HuH-7 (cell line): Measurements from ENCODE around the gene PLCH1.

Experiments used
- DNase-seq: peaks from one replicate; pipeline ENCODE4 v3.0.0; 2011; ENCODE audit warnings: low spot score

PLCH1 gene, protein sequence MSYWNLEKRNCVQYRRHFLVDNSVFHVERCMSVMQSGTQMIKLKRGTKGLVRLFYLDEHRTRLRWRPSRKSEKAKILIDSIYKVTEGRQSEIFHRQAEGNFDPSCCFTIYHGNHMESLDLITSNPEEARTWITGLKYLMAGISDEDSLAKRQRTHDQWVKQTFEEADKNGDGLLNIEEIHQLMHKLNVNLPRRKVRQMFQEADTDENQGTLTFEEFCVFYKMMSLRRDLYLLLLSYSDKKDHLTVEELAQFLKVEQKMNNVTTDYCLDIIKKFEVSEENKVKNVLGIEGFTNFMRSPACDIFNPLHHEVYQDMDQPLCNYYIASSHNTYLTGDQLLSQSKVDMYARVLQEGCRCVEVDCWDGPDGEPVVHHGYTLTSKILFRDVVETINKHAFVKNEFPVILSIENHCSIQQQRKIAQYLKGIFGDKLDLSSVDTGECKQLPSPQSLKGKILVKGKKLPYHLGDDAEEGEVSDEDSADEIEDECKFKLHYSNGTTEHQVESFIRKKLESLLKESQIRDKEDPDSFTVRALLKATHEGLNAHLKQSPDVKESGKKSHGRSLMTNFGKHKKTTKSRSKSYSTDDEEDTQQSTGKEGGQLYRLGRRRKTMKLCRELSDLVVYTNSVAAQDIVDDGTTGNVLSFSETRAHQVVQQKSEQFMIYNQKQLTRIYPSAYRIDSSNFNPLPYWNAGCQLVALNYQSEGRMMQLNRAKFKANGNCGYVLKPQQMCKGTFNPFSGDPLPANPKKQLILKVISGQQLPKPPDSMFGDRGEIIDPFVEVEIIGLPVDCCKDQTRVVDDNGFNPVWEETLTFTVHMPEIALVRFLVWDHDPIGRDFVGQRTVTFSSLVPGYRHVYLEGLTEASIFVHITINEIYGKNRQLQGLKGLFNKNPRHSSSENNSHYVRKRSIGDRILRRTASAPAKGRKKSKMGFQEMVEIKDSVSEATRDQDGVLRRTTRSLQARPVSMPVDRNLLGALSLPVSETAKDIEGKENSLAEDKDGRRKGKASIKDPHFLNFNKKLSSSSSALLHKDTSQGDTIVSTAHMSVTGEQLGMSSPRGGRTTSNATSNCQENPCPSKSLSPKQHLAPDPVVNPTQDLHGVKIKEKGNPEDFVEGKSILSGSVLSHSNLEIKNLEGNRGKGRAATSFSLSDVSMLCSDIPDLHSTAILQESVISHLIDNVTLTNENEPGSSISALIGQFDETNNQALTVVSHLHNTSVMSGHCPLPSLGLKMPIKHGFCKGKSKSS (N-terminal part only)

GRCh38 chr3:155744626-155745324 lies at the start of gene PLCH1:
PLCH1 (minus strand) TSS chr3:155745071; CDS start chr3:155704224, 40,847 bp downstream.
- DNase-seq, result peak; percentile 58

DNA sequence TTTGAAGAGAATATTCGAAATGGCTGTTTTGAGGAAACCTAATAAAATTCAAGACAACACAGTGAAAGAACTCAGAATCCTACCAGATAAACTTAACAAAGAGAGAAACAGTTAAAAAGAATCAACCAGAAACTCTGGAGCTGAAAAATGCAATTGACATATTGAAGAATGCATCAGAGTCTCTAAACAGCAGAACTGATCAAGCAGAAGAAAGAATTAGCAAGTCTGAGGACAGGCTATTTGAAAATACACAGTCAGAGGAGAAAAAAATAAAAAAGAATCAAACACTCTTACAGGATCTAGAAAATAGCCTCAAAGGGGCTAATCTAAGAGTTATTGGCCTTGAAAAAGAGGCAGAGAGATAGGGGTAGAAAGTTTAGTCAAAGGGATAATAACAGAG lies 47.7 kb upstream of the PLCH1 start:
- DNase-seq, result no peak

DNA sequence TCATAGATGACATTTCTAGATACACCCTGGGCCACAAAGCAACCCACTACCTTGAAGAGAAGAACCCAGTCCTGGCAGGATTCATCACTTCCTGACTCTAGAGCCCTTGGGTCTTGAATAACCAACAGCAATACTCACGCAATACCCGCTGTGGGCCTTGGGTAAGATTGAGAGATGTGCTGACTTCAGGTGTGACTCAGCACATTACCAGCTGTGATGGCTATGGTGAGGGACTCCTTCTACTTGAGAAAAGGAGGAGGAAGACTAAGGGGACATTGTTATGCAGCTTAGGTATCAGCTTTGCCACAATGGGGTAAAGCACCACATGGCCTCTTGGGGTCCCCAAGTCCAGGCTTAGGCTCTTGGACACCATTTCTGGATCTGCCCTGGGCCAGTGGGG lies 46.3 kb upstream of the PLCH1 start:
- no peak for DNase-seq

DNA sequence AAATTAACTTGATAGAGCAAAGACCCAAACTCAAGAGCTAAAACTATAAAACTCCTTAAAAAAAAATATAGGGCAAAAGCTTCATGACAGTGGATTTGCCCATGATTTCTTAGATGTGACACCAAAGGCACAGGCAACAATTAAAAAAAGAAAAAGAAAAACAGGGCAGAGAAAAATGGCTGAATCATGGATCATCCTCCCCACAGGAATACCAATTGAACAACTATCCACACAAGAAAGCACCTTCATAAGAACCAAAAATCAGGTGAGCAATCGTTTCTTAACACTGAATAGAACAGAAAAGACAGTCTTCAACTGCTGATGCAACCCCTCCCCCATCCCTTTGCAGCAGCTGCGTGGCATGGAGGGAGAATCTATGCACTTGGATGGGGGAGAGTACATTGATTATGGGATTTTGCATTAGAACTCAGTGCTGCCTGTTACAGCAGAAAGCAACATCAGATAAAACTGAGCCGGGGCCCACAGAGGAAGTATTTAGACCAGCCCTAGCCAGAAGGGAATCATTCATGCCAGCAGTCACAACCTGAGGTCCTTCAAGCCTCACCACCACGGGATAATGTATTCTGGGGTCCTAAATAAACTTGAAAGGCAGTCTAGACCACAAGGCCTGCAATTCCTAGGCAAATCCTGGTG lies 45.5 kb upstream of the PLCH1 start:
- DNase-seq, result no peak

- no peak for DNase-seq
Observed at GRCh38 chr3:155785662-155786295, 40.9 kb upstream of the PLCH1 start.

GRCh38 chr3:155782390-155782953 lies 37.6 kb upstream of the PLCH1 start:
- DNase-seq, result no peak

DNA sequence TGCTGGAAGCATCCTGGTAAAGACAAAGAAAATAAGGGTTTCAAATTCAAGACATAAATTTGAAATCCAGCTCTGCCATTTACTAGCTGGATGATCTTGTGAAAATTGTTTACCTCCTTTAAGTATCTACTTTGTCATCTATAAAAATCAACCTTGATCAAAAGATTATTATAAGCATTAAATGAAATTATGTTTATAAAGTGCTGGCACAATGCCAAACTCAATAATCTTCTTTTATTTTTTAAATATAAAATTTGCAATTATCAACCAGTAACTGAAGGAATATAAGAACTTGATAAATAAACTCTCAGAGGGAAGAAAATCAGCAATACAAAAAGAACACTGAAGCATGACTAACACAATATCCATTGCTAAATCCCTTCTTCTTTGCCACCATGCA lies 35.4 kb upstream of the PLCH1 start:
- DNase-seq, result no peak

GRCh38 chr3:155778462-155778861 lies 33.6 kb upstream of the PLCH1 start:
- DNase-seq, result no peak

GRCh38 chr3:155772801-155773200 lies 27.9 kb upstream of the PLCH1 start:
- no peak for DNase-seq

- DNase-seq, result no peak
Observed at GRCh38 chr3:155771126-155771525, 26.3 kb upstream of the PLCH1 start.

DNA sequence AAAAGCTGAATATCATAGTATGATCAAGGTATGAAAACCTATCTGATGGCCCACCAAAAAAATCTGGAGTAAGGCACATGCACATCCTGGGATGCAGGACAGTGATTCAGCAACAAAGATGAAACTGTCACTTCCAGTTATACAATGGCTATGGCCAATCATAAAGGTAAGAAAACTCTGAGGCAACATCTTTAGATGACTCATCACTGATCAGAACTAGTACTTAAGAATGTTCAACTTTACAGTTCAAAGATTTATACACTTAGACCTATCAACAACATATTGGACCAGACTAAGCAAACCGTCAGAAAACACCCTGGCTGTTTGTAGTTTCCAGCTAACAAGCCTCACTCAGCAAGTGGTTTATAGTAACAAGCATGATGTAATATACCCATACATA lies 21.3 kb upstream of the PLCH1 start:
- DNase-seq, result no peak

- DNase-seq, result no peak
Observed at GRCh38 chr3:155763870-155764463, 19.1 kb upstream of the PLCH1 start.

DNA sequence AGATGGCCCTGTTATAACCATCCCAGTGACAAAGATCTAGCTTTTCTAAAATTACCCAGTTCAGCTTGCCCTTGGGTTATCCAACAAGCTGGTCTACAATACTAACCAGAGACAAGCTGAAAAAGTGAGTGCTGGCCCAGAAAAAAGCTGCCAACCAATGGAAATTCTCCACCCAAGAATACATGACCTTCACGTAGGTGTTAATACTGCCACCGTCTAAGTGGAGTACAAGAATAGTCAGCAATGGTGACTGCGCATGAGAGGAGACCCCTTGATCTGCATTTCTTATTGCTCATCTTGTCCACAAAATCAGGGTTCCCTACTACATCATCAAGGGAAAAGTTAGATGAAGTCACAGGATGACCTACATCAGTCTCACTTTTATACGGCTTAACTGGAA lies 15.8 kb upstream of the PLCH1 start:
- DNase-seq, result no peak

- DNase-seq, result no peak
Observed at GRCh38 chr3:155757577-155757976, 12.7 kb upstream of the PLCH1 start.

GRCh38 chr3:155753038-155753639 lies 8.3 kb upstream of the PLCH1 start:
- no peak for DNase-seq

DNA sequence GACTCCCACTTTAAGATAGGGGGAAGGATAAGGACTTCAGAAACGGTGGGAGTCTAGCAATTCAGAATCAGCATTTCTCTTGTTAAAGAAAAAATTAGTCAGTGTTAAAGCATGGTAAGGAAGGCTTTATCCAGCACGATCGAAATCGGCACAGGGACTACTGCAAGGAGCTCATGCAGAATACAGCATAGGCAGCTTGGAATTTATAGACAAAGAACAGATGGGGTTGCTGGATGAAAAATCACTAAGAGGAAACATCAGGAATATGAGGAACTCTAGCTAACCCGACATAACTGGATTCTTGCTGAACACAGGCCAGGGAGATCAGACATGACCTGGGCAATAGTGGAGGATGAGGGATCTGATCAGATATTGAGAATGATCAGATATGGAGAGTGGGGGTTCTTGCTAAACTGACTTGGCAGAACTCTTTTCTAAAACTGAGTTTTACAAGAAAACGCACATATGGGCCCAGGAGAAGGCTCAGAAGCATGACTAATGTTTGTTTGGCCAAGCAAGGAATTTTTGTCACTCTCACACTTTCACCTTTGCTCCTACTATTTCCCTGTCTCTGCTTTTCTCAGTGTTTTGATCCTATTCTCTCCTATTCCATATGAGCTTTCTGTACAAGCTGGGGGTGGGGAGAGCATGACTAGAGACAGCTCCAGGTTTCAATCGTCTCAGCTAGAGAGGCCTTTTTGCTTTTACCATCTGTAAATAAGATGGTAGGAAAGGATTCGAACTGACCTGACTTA lies 3.9 kb upstream of the PLCH1 start:
- no peak for DNase-seq

- no peak for DNase-seq
Observed at GRCh38 chr3:155747946-155748290, 3.0 kb upstream of the PLCH1 start.

DNA sequence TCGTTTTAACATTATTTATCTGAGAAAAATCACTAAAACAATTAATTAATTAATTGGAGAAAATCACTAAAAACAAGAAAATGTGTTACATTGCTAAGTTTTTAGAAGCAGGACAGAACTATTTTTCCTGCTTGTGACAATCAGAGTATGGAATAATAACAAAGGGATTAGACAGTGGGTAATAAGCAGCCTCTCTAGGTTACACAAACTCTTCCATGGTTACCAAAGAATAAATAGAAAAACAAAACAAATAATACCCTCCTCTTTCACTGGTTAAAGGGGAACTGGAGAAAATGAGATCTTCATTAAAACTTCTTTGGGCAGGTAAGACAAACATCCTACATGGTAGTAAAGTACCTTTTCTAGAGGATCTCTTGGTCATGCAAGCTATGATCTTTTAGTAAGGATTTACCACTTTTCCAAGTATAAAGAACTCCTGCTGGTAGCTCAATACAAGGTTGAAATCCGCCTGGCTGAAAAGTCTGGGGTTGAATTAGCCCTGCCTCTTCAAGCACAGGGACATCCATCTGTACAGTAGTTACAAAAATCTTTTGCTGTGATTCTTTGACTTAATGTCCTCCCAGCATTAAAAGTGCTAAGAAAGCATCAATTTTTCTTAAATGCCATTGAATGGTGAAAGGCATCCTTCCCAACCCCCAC lies 2.5 kb upstream of the PLCH1 start:
- no peak for DNase-seq
